AG04449 (cell line): ENCODE measurements around the gene SLC22A3.
"Not testable (repeated sequence)": the region's sequence is repeated elsewhere in the genome, so short reads cannot be mapped to it uniquely, and the experiment has no call there.

Experiments used
- CTCF ChIA-PET: fragments of 350-600 bp; formaldehyde crosslinking; extraction: SDS; loops from one replicate; lab custom pipeline; 2021; ENCODE audit warnings: antibody characterized with exemption; lab: Yijun Ruan, JAX
- POLR2A ChIA-PET: fragments of 400-600, 350-600 bp; formaldehyde crosslinking; extraction: SDS; loops from one replicate; lab custom pipeline; 2020; ENCODE audit warnings: antibody characterized with exemption, inconsistent platforms; lab: Yijun Ruan, JAX
- DNase-seq: peaks from one replicate; pipeline ENCODE4 v3.0.0-alpha.2; 2010; ENCODE audit warnings: low read depth, low spot score
- H3K4me3 ChIP-seq: 2 replicates; pipeline ENCODE4 v1.5.1; 2011; ENCODE audit warnings: low read depth, mild to moderate bottlenecking, control low read depth, low read length
- TF ChIP-seq, protein P1 (sequence below): IDR thresholded peaks from one replicate; pipeline ENCODE4 v1.5.1; 2011; ENCODE audit warnings: mild to moderate bottlenecking, moderate library complexity, low read length, control low read depth, inconsistent platforms; ENCODE audit not compliant: insufficient read depth; ENCODE audit errors: missing control alignments

SLC22A3 gene

DNA sequence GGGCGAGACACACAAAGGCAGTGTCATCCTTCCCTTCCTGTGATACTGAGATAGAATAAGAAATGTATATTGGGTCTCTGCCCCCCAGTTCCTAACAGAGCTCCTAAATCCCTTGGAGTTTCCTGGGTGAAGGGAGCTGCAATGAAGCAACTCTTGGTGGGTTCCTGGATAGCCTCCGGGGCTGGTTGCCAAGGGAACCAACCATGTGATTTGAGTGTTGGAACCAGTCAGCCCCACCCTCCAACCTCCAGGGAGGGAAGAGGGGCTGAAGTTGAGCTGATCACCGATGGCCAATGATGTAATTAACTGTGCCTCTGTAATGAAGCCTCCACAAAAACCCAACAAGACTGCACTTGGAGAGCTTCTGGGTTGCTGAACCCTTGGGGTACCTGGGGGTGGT is 116.6 kb downstream of the SLC22A3 start:
- POLR2A ChIA-PET, result no interaction called here
- CTCF ChIA-PET, result interaction anchor here (2.5 kb wide), 1 partner anchor 9 kb away, joined by 8 read pairs; no protein-coding TSS in a partner anchor
- TF ChIP-seq, protein P1, sequence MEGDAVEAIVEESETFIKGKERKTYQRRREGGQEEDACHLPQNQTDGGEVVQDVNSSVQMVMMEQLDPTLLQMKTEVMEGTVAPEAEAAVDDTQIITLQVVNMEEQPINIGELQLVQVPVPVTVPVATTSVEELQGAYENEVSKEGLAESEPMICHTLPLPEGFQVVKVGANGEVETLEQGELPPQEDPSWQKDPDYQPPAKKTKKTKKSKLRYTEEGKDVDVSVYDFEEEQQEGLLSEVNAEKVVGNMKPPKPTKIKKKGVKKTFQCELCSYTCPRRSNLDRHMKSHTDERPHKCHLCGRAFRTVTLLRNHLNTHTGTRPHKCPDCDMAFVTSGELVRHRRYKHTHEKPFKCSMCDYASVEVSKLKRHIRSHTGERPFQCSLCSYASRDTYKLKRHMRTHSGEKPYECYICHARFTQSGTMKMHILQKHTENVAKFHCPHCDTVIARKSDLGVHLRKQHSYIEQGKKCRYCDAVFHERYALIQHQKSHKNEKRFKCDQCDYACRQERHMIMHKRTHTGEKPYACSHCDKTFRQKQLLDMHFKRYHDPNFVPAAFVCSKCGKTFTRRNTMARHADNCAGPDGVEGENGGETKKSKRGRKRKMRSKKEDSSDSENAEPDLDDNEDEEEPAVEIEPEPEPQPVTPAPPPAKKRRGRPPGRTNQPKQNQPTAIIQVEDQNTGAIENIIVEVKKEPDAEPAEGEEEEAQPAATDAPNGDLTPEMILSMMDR, result no peak
- no peak for DNase-seq
- H3K4me3 ChIP-seq, result no peak overlapping the region

DNA sequence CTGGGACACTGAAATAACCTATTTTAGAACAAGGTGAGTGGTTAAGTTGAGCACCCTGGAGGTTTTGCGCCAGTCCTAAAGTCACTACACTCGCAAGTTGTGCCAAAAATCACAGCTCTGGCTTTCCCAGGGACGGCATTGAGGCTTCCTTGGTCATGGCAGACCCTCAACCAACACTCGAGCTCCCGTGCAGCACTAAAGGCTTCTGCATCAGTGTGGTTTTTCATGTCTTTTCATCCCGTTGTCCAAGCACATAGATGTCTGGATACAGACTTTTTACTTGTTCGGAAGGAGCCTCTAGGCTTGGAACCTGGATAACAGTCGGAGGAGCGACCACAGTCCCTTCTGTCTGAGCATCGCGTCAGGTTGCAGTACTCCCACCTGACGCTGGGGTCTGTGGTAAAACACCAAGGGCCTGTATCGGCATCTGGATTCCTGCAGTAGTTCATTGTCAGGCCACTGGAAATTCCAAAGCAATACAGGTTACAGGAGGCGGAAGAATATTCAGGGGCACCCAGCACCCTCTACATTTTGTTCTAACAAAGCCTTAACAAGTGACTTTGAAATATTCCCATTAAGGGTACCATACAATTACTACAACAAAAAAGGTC is 119.2 kb downstream of the SLC22A3 start:
- CTCF ChIA-PET, H3K4me3 ChIP-seq, DNase-seq, POLR2A ChIA-PET: not testable (repeated sequence)

DNA sequence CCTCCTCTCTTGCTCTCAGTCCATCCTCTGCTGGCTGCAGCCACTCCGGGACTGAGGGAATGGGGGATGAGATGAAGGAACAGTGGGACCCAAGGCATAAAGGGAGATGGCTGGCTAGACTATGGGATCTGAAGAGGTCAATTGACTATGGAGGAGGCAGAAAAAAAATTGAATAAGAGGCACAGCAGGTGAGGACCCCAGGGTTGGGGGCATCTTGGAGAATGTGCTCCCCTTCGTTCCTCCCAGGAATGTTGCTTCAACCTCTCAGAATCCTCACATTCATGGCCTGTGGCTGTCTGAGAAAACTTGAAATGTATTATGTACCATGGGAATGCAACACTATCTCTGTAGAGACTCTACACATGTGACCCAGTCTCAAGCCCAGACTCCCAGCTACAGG is 121.0 kb downstream of the SLC22A3 start:
- TF ChIP-seq, protein P1, result no peak
- H3K4me3 ChIP-seq, result no peak overlapping the region
- CTCF ChIA-PET, result no interaction called here
- no peak for DNase-seq
- POLR2A ChIA-PET, result no interaction called here

DNA sequence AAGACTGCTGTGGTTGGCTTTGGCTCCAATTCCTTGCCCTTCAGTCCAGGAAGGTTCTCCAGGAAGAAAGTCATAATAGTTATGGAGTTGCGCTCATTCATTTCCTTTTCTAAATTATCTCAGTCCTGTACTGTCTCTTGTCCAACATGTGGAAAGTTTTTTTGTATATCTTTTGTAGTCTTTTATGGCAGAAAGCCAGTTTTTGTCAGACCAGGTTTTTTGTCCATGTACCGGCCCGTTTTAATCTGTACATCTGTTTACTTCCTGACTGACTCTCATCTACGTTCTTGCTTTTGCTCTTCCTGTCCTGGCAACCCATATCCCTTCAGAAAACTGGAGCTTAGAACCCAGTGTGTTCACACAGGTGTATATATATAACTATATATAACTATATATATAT is 127.9 kb downstream of the SLC22A3 start:
- H3K4me3 ChIP-seq, DNase-seq, CTCF ChIA-PET: not testable (repeated sequence)
- POLR2A ChIA-PET, result interaction anchor here (0.6 kb wide), 1 partner anchor 897 kb away, joined by 4 read pairs; no protein-coding TSS in a partner anchor

DNA sequence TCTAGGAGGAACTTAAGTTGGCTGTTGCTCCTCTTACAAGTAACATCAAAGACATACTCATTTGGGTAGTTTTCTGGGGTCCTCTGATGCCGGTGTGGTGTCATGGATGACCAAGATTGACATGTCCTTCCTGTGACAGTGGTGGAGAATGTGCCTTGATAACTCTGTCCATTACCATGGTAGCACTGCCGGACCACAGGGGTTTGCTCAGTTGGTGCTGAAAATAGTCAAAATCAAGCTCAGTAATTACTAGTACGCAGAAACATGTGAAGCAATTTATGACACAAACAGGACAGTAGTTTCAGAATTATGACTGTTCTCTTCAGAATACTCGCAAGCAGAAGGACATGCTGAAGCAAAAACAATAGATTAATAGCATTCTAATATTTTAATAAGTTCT is 128.9 kb downstream of the SLC22A3 start:
- CTCF ChIA-PET, H3K4me3 ChIP-seq, POLR2A ChIA-PET, DNase-seq: not testable (repeated sequence)

DNA sequence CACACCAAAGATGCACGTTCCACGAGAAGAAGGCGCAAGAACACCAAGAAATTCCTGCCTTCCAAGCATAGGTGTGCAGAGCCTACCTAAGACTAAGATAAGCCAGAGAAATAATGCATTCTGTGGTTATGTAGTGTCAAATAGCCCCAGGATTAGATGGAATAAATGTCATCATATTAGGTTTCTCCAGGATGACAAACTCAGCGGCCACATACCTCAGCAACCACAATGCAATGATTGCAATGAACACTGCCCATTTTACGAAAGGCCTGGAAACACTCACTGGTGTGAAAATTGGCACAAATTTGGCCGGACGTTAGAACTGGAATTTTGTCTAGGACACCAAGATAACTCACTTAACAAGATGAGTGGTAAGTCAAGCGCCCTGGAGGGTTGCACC is 129.7 kb downstream of the SLC22A3 start:
- DNase-seq, result no peak
- no peak overlapping the region for H3K4me3 ChIP-seq
- CTCF ChIA-PET, result no interaction called here
- TF ChIP-seq, protein P1, result no peak
- POLR2A ChIA-PET, result no interaction called here

DNA sequence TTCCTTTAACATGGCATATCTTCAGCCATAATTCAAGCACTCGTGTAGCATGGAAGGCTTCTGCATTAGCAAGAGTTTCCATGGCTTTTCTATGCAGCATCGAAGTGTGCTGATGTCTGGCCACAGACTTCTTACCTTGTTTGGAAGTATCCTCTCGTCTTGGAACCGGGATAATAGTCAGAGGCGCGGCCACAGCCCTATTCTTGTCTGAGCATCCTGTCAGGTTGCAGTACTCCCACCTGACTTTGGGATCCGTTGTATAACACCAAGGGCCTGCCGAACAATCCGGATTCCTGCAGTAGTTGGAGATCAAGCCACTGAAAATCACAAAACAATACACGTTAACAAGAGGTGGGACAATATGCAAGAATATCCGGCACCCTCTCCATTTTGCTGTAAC is 138.9 kb downstream of the SLC22A3 start:
- CTCF ChIA-PET, result no interaction called here
- DNase-seq, result no peak
- TF ChIP-seq, protein P1, result no peak
- POLR2A ChIA-PET, result no interaction called here
- no peak overlapping the region for H3K4me3 ChIP-seq

DNA sequence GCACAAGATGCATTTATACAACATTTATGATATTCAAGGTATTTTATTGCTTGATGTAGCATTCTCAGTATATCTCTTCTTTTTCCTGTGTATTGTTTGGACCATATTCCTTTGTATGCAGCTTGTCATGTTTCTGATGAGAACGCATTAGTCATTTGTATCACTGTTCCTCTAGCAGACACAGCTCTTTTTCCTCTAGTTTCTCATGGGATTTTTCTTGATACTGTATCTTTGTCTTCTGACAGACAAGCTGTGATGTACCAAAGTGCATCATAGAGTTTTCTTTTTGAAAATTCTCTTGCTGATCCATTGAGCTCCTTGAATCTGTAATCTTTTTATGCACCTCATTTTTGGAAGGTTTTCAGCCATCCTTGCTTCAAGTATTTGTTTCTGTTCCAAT is 140.9 kb downstream of the SLC22A3 start:
- no peak overlapping the region for H3K4me3 ChIP-seq
- no peak for DNase-seq
- POLR2A ChIA-PET, result no interaction called here
- TF ChIP-seq, protein P1, result no peak
- CTCF ChIA-PET, result no interaction called here
